GM12875 (cell line): ENCODE measurements around the gene PADI6.

Experiments used
- H3K4me3 ChIP-seq: one replicate; pipeline ENCODE4 v1.5.1; 2011; ENCODE audit warnings: low read depth, low read length, control low read depth
- CTCF ChIP-seq: IDR thresholded peaks from 2 replicates; pipeline ENCODE4 v1.5.1; 2011; ENCODE audit warnings: low read depth, mild to moderate bottlenecking, control low read depth, inconsistent platforms, low read length, moderate library complexity, borderline replicate concordance; ENCODE audit not compliant: insufficient read depth

Gene PADI6

GRCh38 chr1:17348593-17349234, 23.3 kb upstream of the PADI6 start:
- no peak overlapping the region for H3K4me3 ChIP-seq

GRCh38 chr1:17350083-17350482, 21.9 kb upstream of the PADI6 start:
- TF ChIP-seq CTCF = no peak
- no peak overlapping the region for H3K4me3 ChIP-seq

More at GRCh38 chr1:17348593-17349234, 23.3 kb upstream of the PADI6 start:
- no peak for TF ChIP-seq CTCF

- H3K4me3 ChIP-seq = no peak overlapping the region
- TF ChIP-seq CTCF = no peak
Observed at GRCh38 chr1:17350928-17351446, 21.0 kb upstream of the PADI6 start.

- no peak for TF ChIP-seq CTCF
- H3K4me3 ChIP-seq = no peak overlapping the region
Observed at GRCh38 chr1:17351598-17352324, 20.2 kb upstream of the PADI6 start.

GRCh38 chr1:17352419-17352909, 19.5 kb upstream of the PADI6 start:
- no peak for TF ChIP-seq CTCF
- no peak overlapping the region for H3K4me3 ChIP-seq

- no peak overlapping the region for H3K4me3 ChIP-seq
- TF ChIP-seq CTCF = no peak
Observed at GRCh38 chr1:17355898-17356297, 16.1 kb upstream of the PADI6 start.
